HEK293T (cell line): Measurements from ENCODE around the gene CPEB1.
"Not testable (repeated sequence)": the region's sequence is repeated elsewhere in the genome, so short reads cannot be mapped to it uniquely, and the experiment has no call there.

ENCODE experiments used
- CTCF ChIA-PET: fragments of 350-600 bp; formaldehyde crosslinking; extraction: SDS; loops from one replicate; lab custom pipeline; 2021; ENCODE audit warnings: antibody characterized with exemption, inconsistent platforms; lab: Yijun Ruan, JAX
- POLR2A ChIA-PET: fragments of 350-600 bp; formaldehyde crosslinking; extraction: SDS; loops from one replicate; lab custom pipeline; 2020; ENCODE audit warnings: antibody characterized with exemption, inconsistent platforms; lab: Yijun Ruan, JAX
- DNase-seq: peaks from one replicate; pipeline ENCODE4 v3.0.0; 2012; ENCODE audit warnings: mixed read lengths; ENCODE audit errors: extremely low spot score
- ARNT ChIP-seq: fragments of 450-650 bp; IDR thresholded peaks from 2 replicates; pipeline ENCODE4 v1.6.1; 2017; ENCODE audit warnings: mild to moderate bottlenecking
- BHLHE40 ChIP-seq: fragments of 450-650 bp; IDR thresholded peaks from 2 replicates; pipeline ENCODE4 v1.6.1; 2016; ENCODE audit warnings: mild to moderate bottlenecking, moderate library complexity, borderline replicate concordance
- CTBP1 ChIP-seq: fragments of 450-650 bp; IDR thresholded peaks from 2 replicates; pipeline ENCODE4 v1.6.1; 2016; ENCODE audit warnings: borderline replicate concordance
- ELF4 ChIP-seq: fragments of 450-650 bp; IDR thresholded peaks from 2 replicates; pipeline ENCODE4 v1.6.1; 2017; ENCODE audit warnings: antibody characterized with exemption
- FOXA1 ChIP-seq: fragments of 450-650 bp; IDR thresholded peaks from 2 replicates; pipeline ENCODE4 v1.6.1; 2016; ENCODE audit warnings: mild to moderate bottlenecking
- FOXK2 ChIP-seq: fragments of 450-650 bp; IDR thresholded peaks from 2 replicates; pipeline ENCODE4 v1.6.1; 2016; ENCODE audit warnings: mild to moderate bottlenecking
- FOXM1 ChIP-seq: fragments of 450-650 bp; IDR thresholded peaks from 2 replicates; pipeline ENCODE4 v1.6.1; 2017; ENCODE audit warnings: mild to moderate bottlenecking, borderline replicate concordance
- HDGF ChIP-seq: fragments of 450-650 bp; IDR thresholded peaks from 2 replicates; pipeline ENCODE4 v1.6.1; 2017; ENCODE audit warnings: antibody characterized with exemption, borderline replicate concordance
- L3MBTL2 ChIP-seq: fragments of 450-650 bp; conservative IDR thresholded peaks from 2 replicates; pipeline ENCODE4 v1.6.1; 2016; ENCODE audit warnings: mild to moderate bottlenecking
- LEF1 ChIP-seq: fragments of 450-650 bp; IDR thresholded peaks from 2 replicates; pipeline ENCODE4 v1.6.1; 2017; ENCODE audit warnings: mild to moderate bottlenecking, borderline replicate concordance
- NFRKB ChIP-seq: fragments of 450-650 bp; IDR thresholded peaks from 2 replicates; pipeline ENCODE4 v1.6.1; 2016; ENCODE audit warnings: mild to moderate bottlenecking, moderate library complexity
- SP1 ChIP-seq: fragments of 450-650 bp; IDR thresholded peaks from 2 replicates; pipeline ENCODE4 v1.6.1; 2017
- SUZ12 ChIP-seq: fragments of 450-650 bp; IDR thresholded peaks from 2 replicates; pipeline ENCODE4 v1.6.1; 2016; ENCODE audit warnings: mild to moderate bottlenecking
- TARDBP ChIP-seq: fragments of 450-650 bp; IDR thresholded peaks from 2 replicates; pipeline ENCODE4 v1.6.1; 2016
- ZNF384 ChIP-seq: fragments of 450-650 bp; IDR thresholded peaks from 2 replicates; pipeline ENCODE4 v1.6.1; 2016
- TF ChIP-seq, protein P1 (sequence below): fragments of 450-650 bp; IDR thresholded peaks from 2 replicates; pipeline ENCODE4 v1.6.1; 2016

Gene CPEB1

DNA sequence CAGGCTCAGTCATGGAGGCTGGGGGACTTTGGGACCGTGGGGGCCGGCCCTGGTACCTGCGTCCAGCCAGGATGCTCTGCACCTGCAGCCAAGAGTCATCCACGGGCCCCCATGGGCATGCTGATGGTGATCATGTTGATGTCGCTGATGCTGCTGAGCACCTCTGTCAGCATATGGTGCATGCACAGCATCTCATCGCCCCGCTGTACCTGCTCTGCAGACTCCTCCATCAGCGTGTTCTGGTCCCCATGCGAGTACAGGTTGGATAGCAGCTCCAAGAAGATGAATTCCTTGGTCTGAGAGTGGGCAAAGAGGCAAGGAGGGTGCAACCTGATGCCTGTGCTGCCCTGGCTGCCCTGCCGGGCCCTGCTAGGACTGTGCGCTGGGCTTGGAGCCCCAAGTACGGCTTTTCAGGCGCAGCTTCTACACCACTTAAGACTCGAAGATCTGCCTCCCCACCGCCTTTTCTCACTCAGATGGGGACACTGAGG lies 114.1 kb downstream of the CPEB1 start:
- ChIA-PET POLR2A (no interaction called here), CTCF (no interaction called here)
- TF ChIP-seq L3MBTL2 (no peak), CTBP1 (no peak), ZNF384 (no peak), SUZ12 (no peak), ARNT (no peak), FOXK2 (no peak), LEF1 (no peak), SP1 (no peak)
- TF ChIP-seq, protein P1, sequence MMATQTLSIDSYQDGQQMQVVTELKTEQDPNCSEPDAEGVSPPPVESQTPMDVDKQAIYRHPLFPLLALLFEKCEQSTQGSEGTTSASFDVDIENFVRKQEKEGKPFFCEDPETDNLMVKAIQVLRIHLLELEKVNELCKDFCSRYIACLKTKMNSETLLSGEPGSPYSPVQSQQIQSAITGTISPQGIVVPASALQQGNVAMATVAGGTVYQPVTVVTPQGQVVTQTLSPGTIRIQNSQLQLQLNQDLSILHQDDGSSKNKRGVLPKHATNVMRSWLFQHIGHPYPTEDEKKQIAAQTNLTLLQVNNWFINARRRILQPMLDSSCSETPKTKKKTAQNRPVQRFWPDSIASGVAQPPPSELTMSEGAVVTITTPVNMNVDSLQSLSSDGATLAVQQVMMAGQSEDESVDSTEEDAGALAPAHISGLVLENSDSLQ: no peak
- DNase-seq: no peak

DNA sequence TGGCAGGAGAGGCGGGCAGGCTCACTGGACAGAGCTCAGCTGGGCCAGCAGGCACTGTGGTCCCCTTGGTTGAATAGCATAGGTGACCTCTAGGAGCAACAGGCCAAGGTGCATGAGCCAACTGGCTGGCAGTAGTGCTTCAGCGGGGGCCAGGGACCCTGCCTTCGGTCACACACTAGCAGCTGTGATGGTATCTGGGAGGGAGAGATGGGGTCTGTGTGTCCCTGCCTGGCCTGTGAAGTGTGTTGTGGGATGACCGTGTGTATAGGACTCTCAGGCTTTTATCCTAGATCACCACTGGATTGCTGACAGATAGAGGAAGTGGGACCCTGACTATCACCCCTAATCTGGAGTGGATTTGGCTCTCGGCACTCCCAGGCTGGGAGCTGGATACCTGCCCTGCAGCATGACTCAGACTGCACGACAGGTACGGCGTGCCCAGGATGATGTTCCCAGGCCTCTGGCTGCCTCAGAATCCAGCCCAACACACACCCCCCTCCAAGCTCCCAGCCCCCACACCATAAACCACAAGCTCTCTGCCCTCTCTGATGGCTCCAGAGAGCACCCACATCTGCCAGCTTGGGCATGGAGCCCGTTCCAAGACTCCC lies 114.7 kb downstream of the CPEB1 start:
- no peak for TF ChIP-seq HDGF
- DNase-seq: no peak
- ChIA-PET CTCF (interaction anchor here (3.0 kb wide), 1 partner anchor 8 kb away, joined by 21 read pairs; the partner anchor contains the start of gene RPS17), POLR2A (interaction anchor here (2.7 kb wide), 1 partner anchor 7 kb away, joined by 22 read pairs; the partner anchor contains the start of gene RPS17)

DNA sequence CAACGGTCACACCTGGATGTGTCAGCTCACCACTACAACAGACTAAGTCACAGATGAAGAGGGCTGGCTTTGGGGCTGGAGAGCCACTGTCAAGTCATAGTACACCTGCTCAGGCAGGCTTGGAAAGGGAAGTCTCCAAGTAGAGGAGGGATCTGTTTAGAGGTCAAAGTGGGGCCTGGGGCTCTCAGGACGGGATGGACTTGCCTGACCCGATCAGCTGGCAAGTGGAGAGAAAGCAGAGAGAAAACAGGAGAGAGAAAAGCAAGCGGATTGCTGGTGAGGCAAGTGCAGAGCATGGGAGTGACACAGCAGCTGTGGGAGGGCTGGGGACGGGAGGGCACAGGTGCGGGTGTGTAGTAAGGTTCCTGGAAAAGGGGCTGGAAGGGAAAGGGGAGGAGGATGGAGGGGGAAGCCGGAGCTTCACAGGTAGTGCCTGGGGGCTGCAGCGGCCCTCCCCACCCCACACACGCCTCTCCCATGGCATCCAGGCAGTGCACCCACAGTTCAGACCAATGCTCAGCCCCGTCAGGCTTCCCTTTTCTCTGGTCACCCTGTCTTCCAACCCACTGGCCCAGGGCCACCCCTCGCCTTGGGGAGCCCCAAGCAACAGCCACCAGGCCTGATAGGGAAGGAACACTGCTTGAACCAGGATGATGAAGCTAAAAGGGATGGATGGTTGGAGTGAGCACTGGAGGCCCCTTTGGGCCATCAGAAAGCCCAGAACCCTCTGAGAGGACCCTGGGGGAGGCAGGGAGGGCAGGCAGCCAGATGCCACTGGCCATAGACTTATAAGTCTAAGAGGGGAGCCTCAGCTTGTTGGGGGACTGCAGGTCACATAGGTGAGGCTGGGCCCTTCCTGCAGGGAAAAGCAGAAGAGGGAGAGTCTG lies 115.4 kb downstream of the CPEB1 start:
- ChIA-PET CTCF (interaction anchor here (0.6 to 3.0 kb wide), 7 partner anchors 9 to 464 kb away, joined by 3 to 21 read pairs (median 4); partner anchors contain the start of gene RPS17), POLR2A (interaction anchor here (1.1 to 2.7 kb wide), 2 partner anchors 8 to 219 kb away, joined by 3 to 22 read pairs; partner anchors contain the start of gene RPS17)
- no peak for DNase-seq
- TF ChIP-seq FOXK2: no peak
- TF ChIP-seq SUZ12: no peak
- TF ChIP-seq SP1: no peak
- TF ChIP-seq TARDBP: no peak
- TF ChIP-seq, protein P1: no peak
- no peak for TF ChIP-seq L3MBTL2
- TF ChIP-seq ZNF384: no peak
- no peak for TF ChIP-seq FOXM1
- TF ChIP-seq LEF1: no peak
- no peak for TF ChIP-seq ELF4
- no peak for TF ChIP-seq HDGF
- TF ChIP-seq NFRKB: no peak
- TF ChIP-seq CTBP1: no peak
- TF ChIP-seq BHLHE40: no peak
- no peak for TF ChIP-seq FOXA1
- TF ChIP-seq ARNT: no peak

DNA sequence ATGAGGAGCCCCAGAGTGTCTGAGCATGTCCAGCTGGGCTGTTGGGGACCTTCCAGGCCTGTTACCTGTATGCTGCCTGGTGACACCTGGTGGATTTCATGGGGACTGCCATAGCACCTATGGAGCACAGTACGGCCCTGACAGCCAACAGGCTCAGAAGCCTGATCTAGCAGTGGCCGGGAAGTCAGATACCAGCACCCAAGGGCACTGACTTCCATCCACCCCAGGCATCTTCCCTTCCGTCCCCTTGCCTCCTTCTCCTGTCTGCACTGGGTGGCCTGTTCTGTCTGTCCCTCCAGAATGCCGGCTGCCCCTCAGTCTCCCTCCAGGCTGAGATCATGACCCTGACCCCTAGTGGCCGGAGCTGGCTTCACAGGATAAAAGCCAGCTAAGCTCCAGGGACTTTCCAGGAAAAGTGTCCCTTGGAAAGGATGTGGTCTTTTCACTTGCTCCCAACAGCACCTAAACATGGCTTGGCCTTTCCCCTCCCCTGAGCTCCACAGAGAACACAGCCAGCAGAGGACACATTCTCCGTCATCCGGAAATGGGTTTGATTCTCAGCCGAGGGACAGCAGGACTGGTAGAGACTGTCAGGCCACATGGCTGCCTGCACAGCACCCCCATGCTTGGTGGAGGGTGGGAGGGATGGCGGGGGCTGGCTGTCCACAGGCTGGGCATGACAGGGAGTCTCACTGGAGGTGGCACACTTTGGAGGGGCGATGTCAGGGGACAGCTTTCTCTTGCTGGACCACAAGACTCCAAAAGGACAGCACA lies 116.4 kb downstream of the CPEB1 start:
- TF ChIP-seq CTBP1: no peak
- no peak for TF ChIP-seq ELF4
- TF ChIP-seq SP1: no peak
- TF ChIP-seq, protein P1: no peak; the same call in 1 of the 2 replicates
- 0 out of 2 replicates have a peak, but pooled peaks have one; percentile 54 for TF ChIP-seq HDGF
- ChIA-PET CTCF (interaction anchor here (0.6 to 3.0 kb wide), 10 partner anchors 10 to 469 kb away, joined by 3 to 21 read pairs (median 3); partner anchors contain the start of gene RPS17), POLR2A (interaction anchor here (1.1 to 2.7 kb wide), 2 partner anchors 9 to 219 kb away, joined by 3 to 22 read pairs; partner anchors contain the start of gene RPS17)
- peak; percentile 73 for DNase-seq

DNA sequence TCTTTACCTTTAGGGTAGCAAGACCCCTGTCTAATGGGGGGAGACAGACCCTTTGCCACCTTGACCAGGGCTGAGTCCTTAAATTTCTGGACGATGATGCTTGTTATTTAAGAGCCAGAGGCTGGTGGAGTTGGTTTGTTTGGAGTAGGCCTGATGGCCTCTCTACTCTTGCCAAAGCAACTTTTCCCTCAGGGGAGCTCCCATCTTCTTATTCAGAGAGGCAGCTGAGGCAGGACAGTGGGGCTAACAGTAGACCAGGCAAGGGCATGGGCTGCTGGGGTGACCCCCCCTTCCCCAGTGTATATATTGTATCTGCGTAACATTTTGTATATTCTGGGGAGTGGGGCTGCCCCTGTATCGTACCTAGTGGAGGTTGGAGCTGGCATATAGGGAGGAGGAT lies 117.2 kb downstream of the CPEB1 start:
- ChIA-PET CTCF (interaction anchor here (0.6 to 3.0 kb wide), 4 partner anchors 10 to 283 kb away, joined by 3 to 21 read pairs (median 4); partner anchors contain the start of gene RPS17), POLR2A (interaction anchor here (2.7 kb wide), 1 partner anchor 10 kb away, joined by 22 read pairs; the partner anchor contains the start of gene RPS17)
- no peak for DNase-seq
- TF ChIP-seq LEF1 (no peak), ARNT (no peak), FOXA1 (no peak), CTBP1 (no peak), BHLHE40 (no peak), SP1 (no peak), TARDBP (no peak), FOXM1 (no peak)
- TF ChIP-seq, protein P1: no peak

DNA sequence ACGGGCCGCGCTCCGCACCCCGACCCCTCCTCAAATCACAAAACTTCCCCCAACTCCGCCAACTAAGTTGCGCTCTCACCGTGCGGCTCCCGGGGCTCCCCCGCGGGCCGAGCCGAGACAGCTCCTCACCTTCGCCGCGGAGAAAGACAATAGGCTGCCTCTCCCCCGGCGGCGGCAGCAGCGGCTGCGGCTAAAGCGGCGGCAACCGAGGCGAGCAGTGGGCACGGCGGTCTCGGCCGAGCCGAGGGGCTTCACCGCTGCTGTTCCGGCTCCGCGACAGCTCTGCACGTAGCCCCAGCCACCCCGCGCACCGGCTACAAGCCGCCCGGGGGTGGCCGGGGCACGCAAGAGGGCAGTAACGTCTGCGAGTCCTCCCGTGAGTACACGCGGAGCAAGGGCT lies 133.6 kb downstream of the CPEB1 start:
- CTCF ChIA-PET, DNase-seq, POLR2A ChIA-PET: not testable (repeated sequence)

DNA sequence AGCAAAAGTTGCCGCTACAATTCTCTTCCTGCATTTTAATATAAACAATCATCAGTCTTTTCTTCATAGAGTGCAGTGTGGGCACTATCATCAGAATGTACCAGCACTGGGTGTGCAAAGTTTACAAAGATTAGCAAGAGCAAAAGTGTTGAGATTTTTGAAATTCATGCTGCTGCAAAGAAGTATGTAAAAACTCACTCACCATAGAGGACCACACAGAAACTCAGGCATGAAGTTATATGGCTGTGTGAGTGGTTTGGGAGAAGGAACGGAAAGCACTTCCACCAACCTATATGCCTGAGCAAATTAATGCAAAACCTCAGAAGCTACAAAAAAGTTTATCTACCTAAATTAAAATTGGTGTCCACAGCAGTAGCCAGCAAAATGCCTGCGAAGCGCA lies 139.5 kb downstream of the CPEB1 start:
- CTCF ChIA-PET, POLR2A ChIA-PET, DNase-seq: not testable (repeated sequence)

DNA sequence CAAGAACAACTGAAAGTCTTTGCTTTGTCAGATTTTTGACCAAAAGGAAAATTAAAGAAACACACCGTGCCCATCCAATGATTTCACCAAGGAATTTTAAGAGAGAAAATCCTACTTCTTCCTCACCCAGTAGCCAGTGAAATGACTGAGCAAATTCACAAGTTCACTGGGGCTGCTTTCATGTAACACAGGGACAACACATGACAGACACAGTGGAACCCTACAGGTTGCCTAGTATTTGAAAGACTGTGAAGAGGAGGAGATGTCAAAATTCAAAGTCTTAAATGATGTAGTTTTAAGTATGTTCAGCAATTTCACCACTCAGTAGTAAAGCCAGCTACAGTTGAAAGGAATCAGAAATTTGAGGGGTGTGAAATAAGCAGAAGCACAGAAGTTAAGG lies 140.1 kb downstream of the CPEB1 start:
- CTCF ChIA-PET, POLR2A ChIA-PET, DNase-seq: not testable (repeated sequence)

DNA sequence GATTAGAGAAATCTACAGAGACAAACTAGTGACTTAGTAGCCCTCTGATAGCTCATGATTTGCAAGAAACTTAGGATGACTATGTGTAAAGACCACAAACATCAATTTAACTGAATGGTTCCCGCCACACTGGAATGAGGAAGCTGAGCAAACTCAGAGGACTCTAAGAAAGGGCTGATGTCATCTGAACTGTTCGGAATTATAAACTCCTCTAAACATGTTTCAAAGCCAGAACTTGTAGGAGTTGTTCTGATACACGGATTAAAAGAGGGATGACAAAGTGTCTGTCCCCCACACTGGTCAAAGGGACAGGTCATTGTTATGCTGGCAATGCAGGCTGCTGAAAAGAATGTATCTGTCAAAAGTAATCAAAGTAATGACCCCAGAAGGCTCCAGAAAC lies 141.3 kb downstream of the CPEB1 start:
- CTCF ChIA-PET, POLR2A ChIA-PET, DNase-seq: not testable (repeated sequence)
